GM12891 (cell line): Measurements from ENCODE around the gene UQCC3.

Experiments used
- PAX5 ChIP-seq: IDR thresholded peaks from 2 replicates; pipeline ENCODE4 v1.6.1; 2011; ENCODE audit warnings: low read length, moderate library complexity, mild to moderate bottlenecking; ENCODE audit not compliant: insufficient read depth, severe bottlenecking
- POLR2A ChIP-seq: IDR thresholded peaks from 2 replicates; pipeline ENCODE4 v1.6.1; 2011; ENCODE audit warnings: low read depth, low read length, control low read depth
- POLR2AphosphoS5 ChIP-seq: IDR thresholded peaks from 2 replicates; pipeline ENCODE4 v1.6.1; 2011; ENCODE audit warnings: low read depth, low read length, control low read depth
- POU2F2 ChIP-seq: IDR thresholded peaks from 2 replicates; pipeline ENCODE4 v1.6.1; 2011; ENCODE audit warnings: low read depth, mild to moderate bottlenecking, control low read depth, low read length, moderate library complexity
- SPI1 ChIP-seq: IDR thresholded peaks from 2 replicates; pipeline ENCODE4 v1.6.1; 2011; ENCODE audit warnings: low read depth, low read length, control low read depth
- TAF1 ChIP-seq: IDR thresholded peaks from 2 replicates; pipeline ENCODE4 v1.6.1; 2011; ENCODE audit warnings: low read depth, low read length, control low read depth

DNA sequence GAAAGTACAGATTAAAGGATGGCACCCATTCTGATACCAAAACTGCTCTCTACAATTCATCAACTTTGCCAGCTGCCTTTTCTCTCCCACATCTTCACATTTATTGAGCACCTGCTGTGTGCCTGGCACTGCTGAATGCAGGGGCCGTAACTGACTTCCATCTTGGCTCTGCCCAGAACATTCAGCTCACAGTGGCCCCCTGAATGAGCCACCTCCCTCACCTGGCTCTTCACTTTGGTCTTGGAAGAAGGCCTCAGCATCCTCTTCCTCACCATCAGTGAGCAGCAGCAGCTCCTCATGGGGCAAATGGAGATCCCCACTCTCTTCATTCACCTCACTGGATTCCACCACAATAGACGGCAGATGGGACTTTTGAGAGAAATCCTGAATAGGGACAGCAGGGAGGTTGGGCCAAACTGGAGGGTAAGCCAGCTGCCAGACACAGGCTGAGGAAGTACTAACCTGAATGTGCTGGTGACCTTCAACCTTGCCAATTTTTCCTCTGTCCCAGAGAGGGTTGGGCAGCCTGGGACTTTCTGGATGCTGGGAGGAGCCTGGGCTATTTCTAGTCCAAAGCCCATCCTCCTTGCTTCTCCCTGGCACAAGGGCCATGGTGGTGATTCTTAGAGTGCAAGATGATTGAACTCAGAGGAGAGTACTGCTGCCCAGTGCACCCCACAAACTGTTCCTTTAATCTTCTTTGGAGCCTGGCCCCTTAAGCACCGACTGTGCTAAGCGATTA, 1.9 kb upstream of the UQCC3 start:
- no peak for TF ChIP-seq POLR2A
- TF ChIP-seq POLR2AphosphoS5 = no peak
- no peak for TF ChIP-seq TAF1
- TF ChIP-seq SPI1 = no peak
- no peak for TF ChIP-seq POU2F2
- no peak for TF ChIP-seq PAX5
